ENCODE data around the gene WDR75.

WDR75 gene

GRCh38 chr2:189502714-189503113 is 61.4 kb downstream of the WDR75 start:
- Histone ChIP-seq H3K4me3 (replicated peaks; ENCODE audit: insufficient read depth, low read length) (no peak overlapping the region), H3K27ac (replicated peaks) (no peak overlapping the region)
- no peak for TF ChIP-seq CTCF (IDR thresholded peaks at IDR 0.05; ENCODE audit: insufficient read depth, low read length)
- TF ChIP-seq SPI1 (IDR thresholded peaks at IDR 0.05; ENCODE audit: borderline replicate concordance, low read depth) = no peak
- TF ChIP-seq GABPA (IDR thresholded peaks at IDR 0.05; ENCODE audit: low read depth) = no peak
- no peak for TF ChIP-seq REST (IDR thresholded peaks at IDR 0.05; ENCODE audit: insufficient replicate concordance, low read depth)
- no peak for TF ChIP-seq POLR2AphosphoS5 (IDR thresholded peaks at IDR 0.05; ENCODE audit: low read depth)

GRCh38 chr2:189504238-189504637 is 63.0 kb downstream of the WDR75 start:
- DNase-seq (ENCODE audit: low read depth in 1 of 2, low spot score in 1 of 2) = no peak
- TF ChIP-seq SPI1 (IDR thresholded peaks at IDR 0.05; ENCODE audit: borderline replicate concordance, low read depth) = no peak
- no peak for TF ChIP-seq POLR2AphosphoS5 (IDR thresholded peaks at IDR 0.05; ENCODE audit: low read depth)
- TF ChIP-seq CTCF (IDR thresholded peaks at IDR 0.05; ENCODE audit: insufficient read depth, low read length) = no peak
- TF ChIP-seq GABPA (IDR thresholded peaks at IDR 0.05; ENCODE audit: low read depth) = no peak
- TF ChIP-seq REST (IDR thresholded peaks at IDR 0.05; ENCODE audit: insufficient replicate concordance, low read depth) = no peak
- Histone ChIP-seq H3K27ac (replicated peaks) (no peak overlapping the region), H3K27me3 (ENCODE audit: insufficient read depth, poor library complexity, severe bottlenecking) (no peaks in the 10 kb centered on the region), H3K4me3 (replicated peaks; ENCODE audit: insufficient read depth, low read length) (no peak overlapping the region)

More at GRCh38 chr2:189502714-189503113, 61.4 kb downstream of the WDR75 start:
- no peak for DNase-seq (ENCODE audit: low read depth in 1 of 2, low spot score in 1 of 2)
- H3K27me3 ChIP-seq (ENCODE audit: insufficient read depth, poor library complexity, severe bottlenecking) = no peaks in the 10 kb centered on the region

GRCh38 chr2:189505492-189505891 is 64.2 kb downstream of the WDR75 start:
- Histone ChIP-seq H3K4me3 (replicated peaks; ENCODE audit: insufficient read depth, low read length) (no peak overlapping the region), H3K27ac (replicated peaks) (no peak overlapping the region), H3K27me3 (ENCODE audit: insufficient read depth, poor library complexity, severe bottlenecking) (no peaks in the 10 kb centered on the region)
- no peak for TF ChIP-seq GABPA (IDR thresholded peaks at IDR 0.05; ENCODE audit: low read depth)
- TF ChIP-seq SPI1 (IDR thresholded peaks at IDR 0.05; ENCODE audit: borderline replicate concordance, low read depth) = no peak
- no peak for TF ChIP-seq POLR2AphosphoS5 (IDR thresholded peaks at IDR 0.05; ENCODE audit: low read depth)
- TF ChIP-seq CTCF (IDR thresholded peaks at IDR 0.05; ENCODE audit: insufficient read depth, low read length) = no peak
- no peak for TF ChIP-seq REST (IDR thresholded peaks at IDR 0.05; ENCODE audit: insufficient replicate concordance, low read depth)
- no peak for DNase-seq (ENCODE audit: low read depth in 1 of 2, low spot score in 1 of 2)

All from HL-60 (cell line).